ENCODE measurements around the gene ETS2. TPM values are rescaled to one million over a fixed set of nuclear protein-coding genes. Genes with fewer than 3 reads are reported as not detected.
A peak's percentile ranks its signal among the peaks of the same experiment; 100 is the strongest.

ETS2 gene
- total RNA-seq, 1 donor from 2014 or later: 57.6 TPM

DNA sequence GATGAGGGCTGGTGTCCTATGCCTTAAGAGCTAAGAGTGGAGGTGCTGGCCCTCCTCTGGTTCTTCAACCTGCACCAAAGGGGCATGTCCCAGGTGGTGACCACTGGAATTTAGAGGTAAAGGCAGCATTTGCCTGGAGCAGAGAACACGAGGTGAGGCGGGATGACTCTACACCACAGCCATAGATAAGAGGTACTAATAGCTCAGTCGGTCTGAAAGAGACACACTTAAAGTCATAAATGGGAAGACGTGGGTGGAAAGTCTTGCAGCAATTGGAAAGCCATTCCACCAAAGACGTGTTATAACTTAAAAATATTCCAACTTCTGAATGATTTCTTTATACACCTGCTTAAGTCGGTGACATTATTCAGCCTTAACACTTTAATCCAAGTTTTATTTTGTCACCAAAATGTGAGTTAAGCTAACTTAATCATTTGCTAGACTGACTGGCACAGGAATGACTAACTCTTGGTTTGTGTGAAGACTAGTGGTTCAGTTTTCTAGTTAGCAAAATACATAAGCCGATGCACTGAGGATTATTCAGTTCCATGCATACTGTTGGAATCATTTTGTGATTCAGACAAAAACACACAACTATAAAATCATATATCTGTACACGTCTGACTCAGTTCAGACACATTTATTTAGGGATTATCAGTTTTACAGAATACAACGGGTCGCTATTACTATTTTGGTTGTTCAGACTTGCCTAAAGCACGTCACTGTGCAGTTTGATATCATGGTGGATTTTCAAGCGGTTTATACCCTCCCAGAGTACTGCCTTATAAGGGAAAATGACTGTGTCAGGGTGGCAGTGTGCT lies 4.6 kb upstream of the ETS2 start:
- no peak for DNase-seq (ENCODE audit: low read depth, low spot score)

DNA sequence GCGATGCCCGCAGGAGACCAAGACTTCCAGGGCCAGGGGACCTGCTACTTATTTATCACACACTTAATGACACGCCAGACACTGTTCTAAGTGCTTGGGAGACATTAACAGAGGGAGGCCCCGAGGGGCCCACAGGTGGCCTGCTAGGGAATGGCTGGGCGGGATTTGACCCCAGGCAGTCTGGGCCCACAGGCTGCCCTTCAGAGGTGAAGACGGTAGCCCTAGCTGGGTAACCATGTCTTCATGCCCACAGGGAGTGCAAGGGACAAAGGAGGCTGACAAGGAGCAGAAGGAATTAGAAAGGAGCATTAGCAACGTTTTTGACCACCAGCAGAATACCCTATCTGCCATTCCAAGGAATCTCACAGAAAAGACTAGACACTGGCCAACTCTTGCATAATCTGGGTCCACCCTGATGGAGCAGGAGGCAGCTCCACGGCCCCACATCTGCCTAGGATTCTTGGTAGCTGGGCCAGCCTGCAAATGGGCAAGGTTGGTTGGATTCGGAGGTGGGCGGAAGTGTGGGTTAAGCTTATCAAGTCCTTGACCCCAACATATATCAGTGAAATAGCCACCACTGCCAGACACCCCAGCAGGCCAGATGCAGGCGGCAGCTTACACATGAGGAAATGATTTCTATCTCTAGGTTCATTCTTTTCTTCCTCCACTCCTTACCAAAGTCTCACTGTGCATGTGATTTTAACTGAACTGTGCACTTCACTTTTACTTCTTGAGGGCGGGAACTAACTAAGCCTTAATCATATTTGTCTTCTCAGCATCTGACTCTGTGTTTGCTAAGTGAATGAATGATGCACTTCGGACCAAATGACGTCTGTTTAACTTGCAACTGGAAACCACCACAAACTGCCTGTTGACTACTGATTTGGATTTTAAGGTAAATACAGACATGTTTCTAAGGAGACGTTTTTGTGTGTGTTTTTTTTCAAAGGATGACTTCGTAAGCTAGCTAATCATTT lies 3.4 kb upstream of the ETS2 start:
- DNase-seq (ENCODE audit: low read depth, low spot score): no peak

DNA sequence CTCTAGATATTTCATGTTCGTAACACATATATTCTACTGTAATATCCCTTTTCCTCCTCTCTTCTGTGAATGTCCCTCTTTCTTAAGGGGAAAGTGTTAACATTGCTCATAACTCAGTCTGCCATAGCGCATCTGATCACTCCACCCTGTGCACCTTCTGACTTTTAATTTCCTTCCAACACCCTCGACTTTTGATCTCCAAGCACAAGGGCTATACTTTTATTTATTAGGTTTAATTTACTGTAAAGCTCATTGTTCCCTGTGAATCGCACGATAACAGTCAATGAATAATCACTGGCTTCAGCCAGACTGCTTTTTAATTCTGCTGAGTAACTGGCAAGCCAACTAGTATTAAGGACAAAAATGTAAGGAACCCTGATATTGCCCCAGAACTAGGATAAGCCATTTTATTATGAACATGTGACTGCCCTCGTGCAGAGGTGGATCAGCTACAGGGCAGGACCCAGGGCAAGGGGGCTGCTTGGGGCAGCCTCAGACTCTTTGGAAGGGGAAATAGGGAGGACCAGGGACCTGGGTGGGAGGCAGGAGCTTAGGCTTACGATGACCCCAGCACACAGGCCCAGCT lies 2.6 kb upstream of the ETS2 start:
- DNase-seq (ENCODE audit: low read depth, low spot score): no peak

DNA sequence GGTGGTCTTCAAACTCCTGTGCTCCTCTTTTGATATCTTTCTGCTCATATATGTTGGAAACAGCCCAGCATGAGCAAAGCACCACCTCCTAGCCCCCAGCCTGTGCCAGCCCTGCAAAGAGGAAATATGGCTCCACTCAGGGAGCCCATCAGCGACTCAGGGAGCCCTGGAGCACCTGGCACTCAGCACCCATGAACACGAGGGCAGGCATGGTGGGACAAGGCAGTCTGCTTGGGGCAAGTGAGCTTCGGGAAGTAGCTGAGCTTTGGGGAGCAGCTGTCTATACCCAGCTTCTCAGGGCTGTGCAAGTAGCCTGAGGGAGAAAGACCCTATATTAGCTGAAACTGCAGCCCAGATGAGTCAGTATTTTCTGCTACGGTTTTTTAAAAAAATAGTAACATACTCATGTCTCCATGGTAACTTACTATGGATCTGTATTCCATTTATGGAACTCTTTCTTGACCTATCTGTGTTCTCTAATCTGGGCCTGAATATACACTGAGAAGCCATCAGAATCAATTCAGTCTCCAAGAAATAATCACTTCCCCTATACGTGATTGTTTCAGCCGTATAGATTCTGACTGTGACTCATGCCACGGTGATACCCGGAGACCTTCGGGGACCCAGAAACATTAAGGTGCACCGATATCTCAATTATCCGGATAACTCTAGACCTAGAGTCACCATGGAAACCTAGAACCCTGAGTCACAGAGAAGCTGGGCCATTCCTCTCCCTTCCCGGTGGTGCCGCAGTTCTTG lies 1.5 kb upstream of the ETS2 start:
- no peak for DNase-seq (ENCODE audit: low read depth, low spot score)

DNA sequence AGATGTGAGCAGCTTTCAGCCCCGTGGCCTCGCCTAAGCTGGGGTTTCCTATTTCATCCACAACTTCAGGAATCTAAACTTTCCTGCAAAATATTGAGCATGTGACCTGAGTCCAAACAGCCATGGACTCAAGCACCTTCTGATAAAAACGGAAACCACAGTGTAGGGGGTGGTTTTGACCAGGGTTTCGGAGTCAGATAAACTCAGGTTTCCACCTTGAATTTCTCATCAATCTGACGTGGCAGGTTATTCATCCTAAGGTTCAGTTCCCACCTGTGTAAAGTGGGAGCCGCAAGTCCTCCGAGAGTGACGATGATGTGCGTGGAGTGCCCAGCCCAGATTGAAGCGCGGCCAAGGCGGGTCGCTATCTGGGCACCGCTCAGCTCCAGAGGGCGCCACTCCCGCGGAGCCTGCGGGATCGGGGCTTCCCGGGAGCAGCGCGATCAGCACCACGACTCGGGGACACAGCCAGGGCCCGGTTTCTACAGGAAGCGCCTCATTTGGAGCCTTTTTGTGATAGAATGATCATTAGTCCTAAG lies 871 bp upstream of the ETS2 start:
- no peak for DNase-seq (ENCODE audit: low read depth, low spot score)

DNA sequence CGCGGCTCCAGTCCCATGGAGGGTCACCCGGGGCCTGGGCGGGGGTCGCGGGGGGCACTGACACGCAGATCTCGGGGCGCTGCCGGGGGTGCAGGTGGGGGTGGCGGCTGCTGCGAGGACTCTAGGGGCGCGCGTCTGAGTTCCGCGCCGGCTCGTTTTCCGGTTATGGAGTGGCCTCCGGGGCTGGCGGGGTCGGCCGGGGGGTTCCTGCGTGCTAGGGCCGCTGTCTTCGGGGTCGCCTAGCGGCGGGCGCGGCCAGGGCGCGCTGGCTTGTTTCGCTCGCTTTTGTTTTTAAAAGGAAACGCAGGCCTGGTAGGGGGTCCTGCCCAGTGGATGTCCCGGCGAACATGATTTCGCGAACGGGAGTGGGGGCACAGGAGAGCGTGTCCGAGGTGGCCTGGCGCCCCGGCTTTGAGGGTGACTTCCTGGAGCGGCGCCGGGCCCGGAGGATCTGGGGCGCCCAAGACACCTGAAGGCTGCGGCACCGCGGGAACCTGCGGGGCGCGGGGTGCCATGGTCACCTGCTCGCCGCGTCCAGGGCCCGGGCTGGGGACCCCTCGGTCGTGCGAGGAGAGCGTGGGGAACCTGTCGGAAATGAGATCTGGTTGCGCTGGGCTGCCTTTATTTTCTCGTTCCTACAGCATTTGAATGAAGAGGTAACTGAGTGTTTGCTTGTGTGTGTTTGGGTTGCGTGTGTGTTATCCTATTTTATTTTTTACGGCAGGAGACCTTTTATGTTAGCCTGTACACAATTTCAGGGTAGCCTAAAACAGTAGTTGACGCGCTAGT lies 618 bp downstream of the ETS2 start:
- no peak for DNase-seq (ENCODE audit: low read depth, low spot score)

DNA sequence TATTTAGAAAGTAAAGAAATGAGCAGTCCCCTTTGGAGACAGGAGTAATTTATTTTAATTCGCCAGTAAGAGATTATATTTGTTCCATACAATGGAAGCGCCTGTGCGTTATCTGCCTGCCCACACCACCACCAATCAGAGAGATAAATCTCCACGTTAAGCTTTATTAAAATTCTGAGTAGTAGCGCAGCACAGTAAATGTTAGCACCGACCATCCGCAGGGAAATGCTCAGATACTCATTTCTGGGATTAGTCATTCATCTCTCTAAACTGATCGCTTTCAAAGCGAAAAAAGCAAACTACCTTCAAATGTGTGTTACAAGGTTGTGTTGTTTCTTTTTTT lies 1.2 kb downstream of the ETS2 start:
- DNase-seq (ENCODE audit: low read depth, low spot score): no peak

DNA sequence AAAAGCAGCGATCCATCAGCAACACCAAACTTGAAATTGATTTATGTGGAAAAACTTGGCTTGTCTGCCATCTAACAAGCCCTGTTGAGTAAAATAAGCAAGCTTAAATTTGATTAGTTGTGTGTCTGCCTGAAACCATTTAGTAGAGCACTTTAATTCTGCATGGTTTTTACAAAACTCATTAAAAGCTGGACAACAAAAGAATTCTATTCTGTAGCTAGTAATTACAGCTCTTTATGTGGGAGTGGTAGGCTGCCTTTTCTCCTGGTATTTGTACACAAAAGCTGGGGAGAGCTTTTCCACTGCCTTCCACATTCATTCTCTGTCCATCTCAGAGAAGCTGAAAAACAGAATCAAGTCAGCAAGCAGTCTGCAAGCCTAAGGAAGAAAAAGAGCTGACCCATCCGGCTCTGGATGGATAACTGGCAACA lies 1.7 kb downstream of the ETS2 start:
- no peak for DNase-seq (ENCODE audit: low read depth, low spot score)

DNA sequence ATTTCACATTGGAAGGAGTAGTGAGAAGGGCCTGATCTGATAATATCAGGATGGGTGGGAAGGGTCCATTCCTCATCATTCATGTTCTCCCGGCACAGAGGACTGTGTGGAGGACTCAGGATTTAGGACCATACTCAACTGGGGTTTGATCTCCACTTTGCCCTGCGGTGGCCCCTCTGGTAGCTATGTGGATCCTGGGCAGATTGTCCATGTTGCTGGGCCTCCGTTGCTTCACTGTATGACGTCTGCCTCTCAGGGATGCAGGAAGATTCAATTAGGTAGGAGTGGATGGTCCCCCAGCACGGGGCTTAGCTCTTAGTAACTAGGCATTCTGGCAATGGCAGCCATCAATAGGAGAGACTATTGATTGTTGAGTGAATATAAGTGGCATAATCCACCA lies 2.3 kb downstream of the ETS2 start:
- DNase-seq (ENCODE audit: low read depth, low spot score): no peak

DNA sequence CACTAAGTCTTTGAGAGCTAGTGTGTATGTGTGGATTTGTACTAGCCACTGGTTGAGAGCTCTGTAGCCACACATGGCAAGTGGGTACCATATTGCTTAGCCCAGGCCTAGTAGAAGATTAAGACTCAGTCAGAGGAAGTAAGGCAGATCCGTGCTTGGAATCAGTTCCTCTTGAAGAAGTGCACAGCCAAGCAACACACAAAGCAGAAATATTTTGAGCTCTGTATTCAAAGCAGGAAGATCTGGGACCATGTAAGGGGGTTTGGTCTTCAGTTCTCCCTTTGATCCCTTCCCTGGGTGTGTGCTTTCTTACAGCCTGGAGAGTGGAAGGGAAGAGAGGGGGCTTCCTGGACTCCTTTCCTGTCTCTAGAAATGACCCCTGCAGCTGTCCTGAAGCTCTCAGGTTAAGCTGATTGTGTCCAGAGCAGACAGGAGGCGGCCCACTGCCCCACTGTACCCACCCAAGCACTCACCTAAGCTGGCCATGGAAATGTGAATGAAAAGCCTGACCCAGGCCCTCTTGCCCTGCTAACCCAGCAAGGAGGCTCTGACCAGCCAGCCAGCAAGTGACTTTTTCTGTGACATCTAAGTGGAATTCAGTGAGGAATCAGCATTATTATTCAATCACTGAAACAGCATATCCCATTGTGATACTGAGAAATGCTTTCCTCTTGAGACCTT lies 3.6 kb downstream of the ETS2 start:
- DNase-seq (ENCODE audit: low read depth, low spot score): no peak

DNA sequence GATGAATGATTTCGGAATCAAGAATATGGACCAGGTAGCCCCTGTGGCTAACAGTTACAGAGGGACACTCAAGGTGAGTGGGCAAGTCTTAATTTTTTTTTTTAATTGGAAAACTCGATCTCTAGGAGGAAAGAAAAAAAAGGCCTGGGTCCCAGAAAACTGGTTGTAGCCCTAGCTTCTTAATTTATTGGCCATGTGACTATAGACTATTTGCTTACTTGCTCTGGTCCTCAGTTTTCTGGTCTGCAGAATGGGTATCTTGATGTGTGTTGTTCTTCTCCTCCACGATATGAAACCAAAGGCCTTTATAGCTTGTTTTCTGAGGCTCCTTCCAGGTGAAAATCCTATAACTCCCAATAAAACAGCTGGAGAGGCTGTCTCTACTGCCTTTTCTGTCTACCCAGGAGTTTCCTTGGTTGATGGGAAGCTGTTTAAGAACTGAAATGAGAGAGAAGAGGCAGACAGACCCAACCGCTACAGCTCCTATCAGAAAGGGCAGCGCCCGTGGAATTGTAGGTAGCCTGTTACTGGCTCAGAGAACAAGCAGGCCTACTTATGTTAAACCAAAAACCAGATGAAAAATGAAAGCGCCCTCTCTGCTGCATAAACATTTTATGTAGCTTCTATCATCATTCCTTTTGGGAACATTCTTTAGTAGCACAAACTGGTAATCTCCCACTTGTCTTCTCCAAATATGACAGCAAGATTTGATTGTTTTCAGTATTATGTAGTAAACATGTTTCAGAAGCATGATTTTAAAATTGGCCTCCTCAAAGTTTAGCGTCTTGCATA lies 4.5 kb downstream of the ETS2 start:
- no peak for DNase-seq (ENCODE audit: low read depth, low spot score)

DNA sequence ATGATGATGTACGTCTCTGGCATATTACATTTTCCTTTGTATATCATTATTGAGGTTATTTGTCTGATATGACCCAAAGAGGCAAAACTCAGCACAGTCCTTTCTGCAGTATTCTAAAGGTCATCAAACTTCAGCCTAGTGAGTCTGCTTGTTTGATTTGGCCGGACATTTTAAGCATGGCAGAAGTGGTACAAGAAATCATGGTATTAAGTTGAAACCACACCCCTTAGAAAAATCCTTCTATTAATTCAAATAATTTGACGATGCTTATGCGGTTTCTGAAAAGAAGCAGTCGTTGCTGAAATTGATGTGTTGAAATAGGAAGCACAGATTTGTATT lies 5.1 kb downstream of the ETS2 start:
- no peak for DNase-seq (ENCODE audit: low read depth, low spot score)

DNA sequence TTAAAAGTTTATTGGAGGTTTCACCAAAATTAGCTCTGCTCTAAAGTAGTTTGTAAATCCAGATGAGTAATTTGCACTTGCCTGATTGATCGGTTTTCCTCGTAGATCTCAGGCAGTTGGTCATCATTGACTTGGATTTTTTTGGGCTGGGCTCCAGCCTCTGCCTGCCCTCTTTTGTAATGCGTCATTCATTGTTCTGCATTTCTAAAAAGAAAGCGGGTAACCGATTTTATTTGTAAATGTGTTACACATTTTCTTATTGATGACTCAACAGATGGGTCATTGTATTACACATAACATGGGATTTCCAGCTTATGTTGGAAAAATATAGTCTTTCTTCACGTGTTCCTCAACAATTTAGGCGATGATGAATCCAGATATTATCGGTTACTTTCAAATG lies 5.5 kb downstream of the ETS2 start:
- DNase-seq (ENCODE audit: low read depth, low spot score): peak; percentile 59

DNA sequence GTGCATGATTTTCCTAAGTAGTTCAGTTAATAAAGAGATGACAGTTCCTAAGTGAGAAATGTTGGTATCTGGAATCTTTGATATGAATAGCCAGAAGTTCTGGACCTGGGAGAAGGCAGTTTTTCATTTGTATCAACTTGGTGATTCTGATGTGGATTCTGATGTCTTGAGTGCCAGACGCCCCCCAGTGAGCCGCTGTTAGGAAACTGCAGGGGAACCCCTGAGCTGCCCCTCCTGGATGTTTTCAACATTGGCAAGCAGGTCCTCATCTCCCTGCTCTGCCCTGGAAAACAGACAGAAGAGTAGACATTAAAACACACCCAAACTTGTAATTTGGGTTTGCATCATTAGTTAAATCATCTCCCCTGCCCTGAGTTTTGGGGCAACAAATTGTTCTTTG lies 7.4 kb downstream of the ETS2 start:
- no peak for DNase-seq (ENCODE audit: low read depth, low spot score)

DNA sequence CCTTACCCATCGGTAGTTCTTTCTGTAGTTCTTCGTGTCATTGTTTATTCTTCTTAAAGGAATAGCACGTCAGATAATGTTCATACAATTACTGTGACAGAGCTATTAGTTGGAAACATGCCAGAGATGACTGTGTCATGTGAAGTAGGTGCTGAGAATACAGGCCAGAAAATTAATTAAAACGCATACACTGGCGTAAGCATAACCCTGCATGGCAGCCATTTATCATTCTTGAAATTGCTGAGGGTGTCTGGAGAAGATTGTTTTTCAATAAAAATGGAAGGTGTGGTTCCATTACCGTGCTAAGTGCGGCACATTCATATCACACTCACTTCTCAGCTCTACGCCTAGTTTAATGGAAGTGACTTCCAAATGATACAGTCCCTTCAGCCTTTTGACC lies 7.8 kb downstream of the ETS2 start:
- no peak for DNase-seq (ENCODE audit: low read depth, low spot score)

DNA sequence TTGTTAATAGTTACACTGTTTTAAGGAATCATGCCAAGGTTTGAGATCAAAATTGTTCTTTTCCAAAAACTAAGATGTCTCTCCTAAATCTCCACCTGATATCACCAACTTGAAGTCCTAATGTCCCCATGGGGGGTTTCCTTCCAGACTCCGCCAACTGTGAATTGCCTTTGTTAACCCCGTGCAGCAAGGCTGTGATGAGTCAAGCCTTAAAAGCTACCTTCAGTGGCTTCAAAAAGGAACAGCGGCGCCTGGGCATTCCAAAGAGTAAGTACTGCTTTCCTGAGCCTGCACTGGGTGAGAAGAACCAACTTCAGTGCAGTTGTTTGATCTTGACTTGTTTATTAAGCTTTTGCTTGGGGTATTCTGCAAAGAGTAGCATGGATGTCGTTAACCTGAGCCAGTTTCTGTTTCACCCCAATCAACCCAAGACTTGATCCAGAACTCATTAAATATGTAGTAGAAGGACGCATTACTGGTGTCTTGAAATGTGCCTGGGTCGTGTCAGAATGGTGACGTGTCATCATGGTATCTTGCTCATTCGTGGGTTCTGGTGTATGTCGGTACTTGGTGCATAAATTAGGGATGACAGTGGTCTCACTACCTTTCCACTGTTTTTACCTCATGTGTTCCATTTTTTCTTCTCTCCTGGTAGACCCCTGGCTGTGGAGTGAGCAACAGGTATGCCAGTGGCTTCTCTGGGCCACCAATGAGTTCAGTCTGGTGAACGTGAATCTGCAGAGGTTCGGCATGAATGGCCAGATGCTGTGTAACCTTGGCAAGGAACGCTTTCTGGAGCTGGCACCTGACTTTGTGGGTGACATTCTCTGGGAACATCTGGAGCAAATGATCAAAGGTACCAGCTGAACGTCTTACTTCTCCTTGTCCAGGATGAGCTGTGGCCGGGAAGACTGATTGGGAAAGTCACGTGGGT lies 8.7 kb downstream of the ETS2 start:
- DNase-seq (ENCODE audit: low read depth, low spot score): no peak

DNA sequence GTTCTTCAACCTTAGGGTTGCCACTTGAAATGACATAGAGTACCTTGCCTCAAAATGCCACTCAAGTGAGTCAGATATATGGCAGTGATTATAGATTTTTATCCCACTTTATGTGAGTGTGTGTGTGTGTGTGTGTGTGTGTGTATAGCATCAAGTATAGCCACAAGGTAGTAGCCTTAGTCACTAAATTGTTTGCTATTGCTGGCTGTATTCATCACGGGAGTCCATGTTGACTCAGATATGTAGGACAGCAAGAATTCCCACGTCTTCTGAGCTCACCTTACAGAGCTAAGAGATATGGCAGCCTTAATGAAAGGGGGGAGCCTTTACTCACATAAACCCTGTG lies 9.3 kb downstream of the ETS2 start:
- DNase-seq (ENCODE audit: low read depth, low spot score): no peak

DNA sequence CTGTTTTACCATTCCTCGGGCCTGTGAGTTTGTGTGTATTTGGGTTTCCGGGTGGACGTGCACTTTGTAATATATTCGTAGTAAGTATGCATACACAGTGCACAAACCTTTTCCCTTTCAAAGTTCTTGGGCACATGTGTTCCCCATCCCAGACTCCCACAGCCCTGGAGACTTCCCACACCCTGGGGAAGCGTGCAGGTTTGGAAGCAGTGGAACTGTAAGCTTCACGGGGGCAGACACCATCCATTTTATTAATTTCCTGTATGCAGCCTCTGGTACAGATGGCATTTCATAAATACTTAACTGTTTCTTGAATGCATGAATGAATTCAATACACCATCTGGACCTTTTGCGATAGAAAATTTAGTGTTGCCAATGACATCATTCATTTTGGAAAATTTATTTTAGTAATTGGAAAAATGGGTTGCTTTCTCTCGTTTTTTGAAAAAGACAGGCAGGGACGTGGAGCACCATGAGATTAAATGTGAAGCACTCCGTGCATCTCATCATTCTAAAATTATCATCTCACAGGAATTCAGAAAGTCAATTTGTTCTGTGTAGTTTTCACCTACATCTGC lies 10.8 kb downstream of the ETS2 start:
- DNase-seq (ENCODE audit: low read depth, low spot score): no peak

Data from pulmonary artery endothelial cell (primary cell).